ENCODE measurements around the gene ATXN1. TPM values are rescaled to one million over a fixed set of nuclear protein-coding genes. Genes with fewer than 3 reads are reported as not detected.
A peak's percentile ranks its signal among the peaks of the same experiment; 100 is the strongest.

Gene ATXN1
- total RNA-seq, 1 experiment from 2014 or later = 27.0 TPM

DNA sequence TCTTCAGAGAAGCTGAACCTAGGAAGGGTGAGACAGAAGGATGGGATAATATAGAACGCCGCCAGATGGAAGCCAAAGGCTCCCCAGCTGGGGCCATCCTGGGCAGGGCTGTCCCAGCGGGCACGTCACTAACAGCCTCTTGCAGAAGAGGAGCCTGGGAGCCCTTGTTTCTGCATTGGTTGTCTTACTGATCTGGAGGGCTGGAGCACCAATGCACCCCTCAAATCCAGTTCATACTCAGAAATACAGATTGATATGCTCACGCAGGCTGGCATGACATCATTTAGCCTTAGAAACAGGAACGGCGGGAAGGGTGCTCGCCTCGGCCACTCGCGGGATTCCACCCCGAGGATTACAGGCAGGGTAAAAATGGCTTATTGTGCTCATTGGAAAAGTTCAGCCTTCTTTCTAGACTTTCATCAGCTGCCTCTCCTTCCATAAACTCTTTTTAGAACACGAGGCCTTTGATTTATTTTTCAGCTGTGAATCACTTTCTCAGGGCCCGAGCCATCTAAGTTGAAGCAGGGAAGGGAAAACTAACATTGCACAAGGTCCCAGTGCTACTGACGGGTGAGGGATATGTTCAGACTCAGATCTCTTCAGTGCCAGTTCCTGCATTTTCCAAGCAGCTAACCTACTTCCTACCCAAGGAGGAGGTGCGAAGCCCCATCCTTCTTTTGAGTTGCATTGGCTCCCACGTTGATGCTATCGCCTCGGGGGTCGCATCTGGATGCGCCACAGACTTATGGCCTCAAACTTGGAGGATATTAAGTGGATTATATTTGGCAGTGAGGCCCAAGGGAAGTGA is 440.5 kb downstream of the ATXN1 start:
- H3K4me3 ChIP-seq (ENCODE audit: low read length) = peak overlapping the region; percentile 51
- POLR2A ChIA-PET (ENCODE audit: unreplicated experiment) = interaction anchor here (0.6 kb wide), 1 partner anchor 113 kb away, joined by 3 read pairs; no protein-coding TSS in a partner anchor
- H3K79me2 ChIP-seq (ENCODE audit: low read length) = no peaks in the 10 kb centered on the region
- ATAC-seq (no peak), DNase-seq (no peak)
- H3K9me2 ChIP-seq (replicated peaks; ENCODE audit: low read length) = no peaks in the 10 kb centered on the region
- no peaks in the 10 kb centered on the region for H3K9me3 ChIP-seq (ENCODE audit: low read length)
- peak overlapping the region; percentile 88 for H3K27ac ChIP-seq (ENCODE audit: low read length)
- CTCF ChIA-PET = no interaction called here
- H2AFZ ChIP-seq (ENCODE audit: low read length) = peak overlapping the region; percentile 34
- intact Hi-C loops (cut with micrococcal nuclease) = no loop called here
- H3K4me1 ChIP-seq (ENCODE audit: insufficient read depth, low read length) = peaks cover 48% of the 10 kb centered on the region
- no peaks in the 10 kb centered on the region for H3F3A ChIP-seq (ENCODE audit: low read length, unreplicated experiment)
- H3K4me2 ChIP-seq (ENCODE audit: low read length) = peak overlapping the region; percentile 80
- no peak for TF ChIP-seq CTCF (conservative IDR thresholded peaks at IDR 0.05; ENCODE audit: low read depth, low read length)
- TF ChIP-seq EZH2 (IDR thresholded peaks at IDR 0.05; ENCODE audit: low read length, unreplicated experiment) = no peak
- TF ChIP-seq EZH2phosphoT487 (IDR thresholded peaks at IDR 0.05; ENCODE audit: borderline replicate concordance, low read length) = no peak
- no peaks in the 10 kb centered on the region for H4K20me1 ChIP-seq (ENCODE audit: low read length)
- peak overlapping the region; percentile 54; the same call in 1 of the 2 replicates for H3K9ac ChIP-seq (ENCODE audit: low read length)
- BruUV-seq (replicated peaks) = no TSS peak
- no peaks in the 10 kb centered on the region for H3K36me3 ChIP-seq (ENCODE audit: low read depth, low read length)
- no peaks in the 10 kb centered on the region for H3K27me3 ChIP-seq (ENCODE audit: low read length)

DNA sequence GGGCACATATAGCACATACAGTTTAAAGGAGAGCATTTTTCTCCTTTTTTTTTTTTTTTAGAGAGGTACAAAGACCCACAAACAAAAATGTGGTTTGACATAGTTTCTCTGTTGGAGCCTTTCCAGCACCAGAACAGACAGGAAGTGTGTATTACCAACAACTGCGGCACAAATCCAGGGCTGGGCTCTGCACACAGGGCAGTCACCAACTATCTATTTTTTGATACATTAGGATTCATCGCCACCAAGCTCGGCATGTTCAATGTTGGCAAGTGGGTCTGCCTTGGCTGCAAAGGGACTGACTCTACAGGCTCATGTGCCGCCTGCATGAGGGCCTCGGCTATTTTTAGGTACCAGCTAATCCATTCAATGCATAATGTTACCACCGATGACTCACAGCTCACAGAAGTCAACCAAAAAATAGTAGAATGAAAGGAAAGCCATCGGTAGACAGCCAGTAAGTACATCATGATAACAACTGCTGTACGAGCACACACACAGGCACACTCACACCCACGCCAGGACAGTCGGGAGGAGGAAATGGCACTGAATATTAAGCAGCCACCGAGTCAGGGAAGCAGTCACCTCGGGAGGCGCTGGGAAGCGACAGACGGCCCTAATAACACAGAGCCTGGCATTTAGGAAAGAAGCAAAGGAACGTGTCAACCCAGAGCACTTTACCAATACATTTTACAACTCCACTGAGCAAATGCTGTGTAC is 441.3 kb downstream of the ATXN1 start:
- H2AFZ ChIP-seq (ENCODE audit: low read length) = peak overlapping the region; percentile 34
- H3K4me2 ChIP-seq (ENCODE audit: low read length) = peak overlapping the region; percentile 80
- peak overlapping the region; percentile 54 for H3K9ac ChIP-seq (ENCODE audit: low read length)
- peak; percentile 83 for DNase-seq
- no peak for TF ChIP-seq CTCF (conservative IDR thresholded peaks at IDR 0.05; ENCODE audit: low read depth, low read length)
- TF ChIP-seq EZH2phosphoT487 (IDR thresholded peaks at IDR 0.05; ENCODE audit: borderline replicate concordance, low read length) = no peak
- TF ChIP-seq EZH2 (IDR thresholded peaks at IDR 0.05; ENCODE audit: low read length, unreplicated experiment) = no peak
- no peaks in the 10 kb centered on the region for H3K36me3 ChIP-seq (ENCODE audit: low read depth, low read length)
- ChIA-PET CTCF (interaction anchor here (0.6 kb wide), 1 partner anchor 11 kb away, joined by 3 read pairs; no protein-coding TSS in a partner anchor), POLR2A (ENCODE audit: unreplicated experiment) (interaction anchor here (0.6 kb wide), 1 partner anchor 441 kb away, joined by 6 read pairs; the partner anchor contains the start of gene ATXN1)
- H4K20me1 ChIP-seq (ENCODE audit: low read length) = no peaks in the 10 kb centered on the region
- H3K9me3 ChIP-seq (ENCODE audit: low read length) = no peaks in the 10 kb centered on the region
- H3K79me2 ChIP-seq (ENCODE audit: low read length) = no peaks in the 10 kb centered on the region
- H3K4me3 ChIP-seq (ENCODE audit: low read length) = peak overlapping the region; percentile 51
- intact Hi-C loops (cut with micrococcal nuclease) = loop anchor here (5.0 kb wide), 1 partner anchor 83 kb away; the partner anchor contains the start of gene GMPR
- no TSS peak for BruUV-seq (replicated peaks)
- H3F3A ChIP-seq (ENCODE audit: low read length, unreplicated experiment) = no peaks in the 10 kb centered on the region
- no peaks in the 10 kb centered on the region for H3K27me3 ChIP-seq (ENCODE audit: low read length)
- peak overlapping the region; percentile 88 for H3K27ac ChIP-seq (ENCODE audit: low read length)
- peak; percentile 62 for ATAC-seq
- H3K4me1 ChIP-seq (ENCODE audit: insufficient read depth, low read length) = peaks cover 48% of the 10 kb centered on the region
- H3K9me2 ChIP-seq (replicated peaks; ENCODE audit: low read length) = no peaks in the 10 kb centered on the region

Data from PC-3 (cell line).